Right lobe of liver (tissue), 4 donors: Measurements from ENCODE around the gene ACSL1.

Experiments used
- POLR2A ChIP-seq: fragments of 450-650 bp; IDR thresholded peaks from one replicate; pipeline ENCODE4 v1.6.1; 2017; ENCODE audit warnings: antibody characterized with exemption, mild to moderate bottlenecking
- TF ChIP-seq, protein P1 (sequence below), 4 donors: fragments of 200-600 bp in 3 of 4; fragments of 450-650 bp in 1 of 4; IDR thresholded peaks; one replicate each; pipeline versions ENCODE4 v1.5.1 to v1.8.0; 2016 to 2022; ENCODE audit warnings: antibody characterized with exemption in 4 of 4, mild to moderate bottlenecking in 2 of 4
- donor health status: DM: no; HTN: no; CAD: no.
- donor health status: DM: no; HTN: no; CAD: no.
- donor health status: DM: no; HTN: yes; CAD: no.

DNA sequence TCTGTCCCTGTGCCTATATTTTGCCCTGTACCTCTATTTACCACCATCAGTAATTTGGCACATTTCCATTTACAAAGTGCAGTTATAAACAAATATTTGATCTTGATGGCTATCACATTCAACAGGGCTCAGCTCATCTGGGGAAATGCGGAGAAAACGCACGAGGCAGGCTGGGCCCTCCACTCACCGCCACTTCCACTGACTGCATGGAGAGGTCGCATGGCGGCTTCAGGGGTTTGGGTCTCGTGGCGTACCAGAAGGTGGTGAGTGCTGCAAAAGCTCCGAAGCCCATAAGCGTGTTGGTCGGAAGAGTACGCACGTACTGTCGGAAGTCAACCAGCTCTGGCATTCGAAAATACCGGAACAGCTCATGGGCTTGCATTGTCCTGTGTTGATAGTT lies 22.6 kb downstream of the ACSL1 start:
- peak; percentile 10 for TF ChIP-seq POLR2A
- TF ChIP-seq, protein P1, sequence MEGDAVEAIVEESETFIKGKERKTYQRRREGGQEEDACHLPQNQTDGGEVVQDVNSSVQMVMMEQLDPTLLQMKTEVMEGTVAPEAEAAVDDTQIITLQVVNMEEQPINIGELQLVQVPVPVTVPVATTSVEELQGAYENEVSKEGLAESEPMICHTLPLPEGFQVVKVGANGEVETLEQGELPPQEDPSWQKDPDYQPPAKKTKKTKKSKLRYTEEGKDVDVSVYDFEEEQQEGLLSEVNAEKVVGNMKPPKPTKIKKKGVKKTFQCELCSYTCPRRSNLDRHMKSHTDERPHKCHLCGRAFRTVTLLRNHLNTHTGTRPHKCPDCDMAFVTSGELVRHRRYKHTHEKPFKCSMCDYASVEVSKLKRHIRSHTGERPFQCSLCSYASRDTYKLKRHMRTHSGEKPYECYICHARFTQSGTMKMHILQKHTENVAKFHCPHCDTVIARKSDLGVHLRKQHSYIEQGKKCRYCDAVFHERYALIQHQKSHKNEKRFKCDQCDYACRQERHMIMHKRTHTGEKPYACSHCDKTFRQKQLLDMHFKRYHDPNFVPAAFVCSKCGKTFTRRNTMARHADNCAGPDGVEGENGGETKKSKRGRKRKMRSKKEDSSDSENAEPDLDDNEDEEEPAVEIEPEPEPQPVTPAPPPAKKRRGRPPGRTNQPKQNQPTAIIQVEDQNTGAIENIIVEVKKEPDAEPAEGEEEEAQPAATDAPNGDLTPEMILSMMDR (IDR thresholded peaks at IDR 0.05), result no peak
